Activated CD4-positive, alpha-beta T cell treated with anti-CD3 and anti-CD28 coated beads for 36 hours (primary cell): ENCODE results near the gene SIGLEC6. TPM values are rescaled to one million over a fixed set of nuclear protein-coding genes. Genes with fewer than 3 reads are reported as not detected.
A peak's percentile ranks its signal among the peaks of the same experiment; 100 is the strongest.
"Not testable (repeated sequence)": the region's sequence is repeated elsewhere in the genome, so short reads cannot be mapped to it uniquely, and the experiment has no call there.

Experiments
- ATAC-seq: fragments of 200-7000 bp; cut with Tn5 transposase; one replicate; pipeline ENCODE4 v1.10.0; 2021; ENCODE audit warnings: mild to moderate bottlenecking, moderate library complexity
- CTCF ChIA-PET: fragments of 350-600 bp; sonication (Branson Sonifier 250); formaldehyde crosslinking; loops from one replicate; lab custom pipeline; 2021; ENCODE audit warnings: antibody characterized with exemption; lab: Charles Lee
- POLR2A ChIA-PET: fragments of 350-600 bp; sonication (Branson Sonifier 250); formaldehyde crosslinking; loops from one replicate; lab custom pipeline; 2021; ENCODE audit warnings: antibody characterized with exemption, inconsistent platforms; lab: Charles Lee
- DNase-seq: peaks from one replicate; pipeline ENCODE4 v3.0.0-alpha.2; 2020
- H3K27ac Mint-ChIP-seq: one replicate; pipeline ENCODE4 v1.8.0; 2021; ENCODE audit warnings: mixed read lengths
- H3K27me3 Mint-ChIP-seq: one replicate; pipeline ENCODE4 v1.8.0; 2021; ENCODE audit warnings: mixed read lengths
- H3K36me3 Mint-ChIP-seq: one replicate; pipeline ENCODE4 v1.8.0; 2021; ENCODE audit warnings: low read depth, mixed read lengths
- H3K4me1 Mint-ChIP-seq: one replicate; pipeline ENCODE4 v1.8.0; 2021; ENCODE audit warnings: mixed read lengths
- H3K4me3 Mint-ChIP-seq: one replicate; pipeline ENCODE4 v1.8.0; 2021; ENCODE audit warnings: mild to moderate bottlenecking, moderate library complexity, mixed read lengths
- H3K9me3 Mint-ChIP-seq: one replicate; pipeline ENCODE4 v1.8.0; 2021; ENCODE audit warnings: low read depth, mixed read lengths
- intact Hi-C, 2 experiments: fragments of 100-400 bp; cut with DNase I in 1 of 2; cut with micrococcal nuclease in 1 of 2; formaldehyde crosslinking; loops; one replicate each; pipeline versions ENCODE4 v1.14.2 to v1.15.1; 2022 to 2024; cut with DNase I, micrococcal nuclease
- total RNA-seq, 2 experiments: library from RNA; stranded (reverse); gene quantifications; one replicate each; pipeline ENCODE4 v1.2.3, GENCODE V29; 2021

Gene SIGLEC6
- total RNA-seq, 2 experiments from 2014 or later, result not detected

DNA sequence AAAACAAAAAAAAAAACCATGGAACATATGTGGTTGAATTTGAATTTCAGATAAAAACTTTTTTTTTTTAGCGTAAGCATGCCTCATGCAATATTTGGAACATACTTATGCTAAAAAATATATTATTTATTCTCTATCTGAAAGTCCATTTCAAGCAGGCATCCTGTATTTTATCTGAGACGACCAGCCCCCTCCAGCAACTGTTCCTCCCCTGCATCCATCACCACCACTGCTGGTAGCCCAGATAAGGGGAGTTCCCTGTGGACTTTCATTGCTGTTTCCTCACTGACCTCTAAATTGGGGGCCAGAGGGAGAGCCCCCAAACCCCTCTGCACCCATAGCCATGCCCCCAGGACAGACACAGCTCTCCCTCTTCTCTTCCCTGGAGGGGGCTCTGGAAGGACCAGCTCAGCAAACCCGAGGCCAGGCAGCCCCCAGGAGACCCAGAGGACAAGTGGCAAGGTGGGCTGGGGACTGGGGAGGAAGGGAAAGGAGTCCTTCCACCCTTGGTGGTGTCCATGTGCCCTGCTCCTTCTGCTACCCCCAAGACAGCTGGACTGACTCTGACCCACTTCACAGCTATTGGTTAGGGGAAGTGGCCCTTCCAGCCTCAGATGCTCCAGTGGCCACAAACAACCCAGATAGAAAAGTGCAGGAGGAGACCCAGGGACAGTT lies 23.3 kb downstream of the SIGLEC6 start:
- ChIA-PET CTCF (interaction anchor here (0.6 kb wide), 1 partner anchor 62 kb away, joined by 3 read pairs; no protein-coding TSS in a partner anchor), POLR2A (no interaction called here)
- no peaks in the 10 kb centered on the region for H3K36me3 Mint-ChIP-seq
- peaks cover 9% of the 10 kb centered on the region for H3K27me3 Mint-ChIP-seq
- H3K9me3 Mint-ChIP-seq, result peaks cover 7% of the 10 kb centered on the region
- intact Hi-C loops, result no loop called here
- H3K4me1 Mint-ChIP-seq, result peaks cover 11% of the 10 kb centered on the region
- no peak overlapping the region for H3K4me3 Mint-ChIP-seq
- ATAC-seq (no peak), DNase-seq (no peak)
- H3K27ac Mint-ChIP-seq, result no peak overlapping the region

DNA sequence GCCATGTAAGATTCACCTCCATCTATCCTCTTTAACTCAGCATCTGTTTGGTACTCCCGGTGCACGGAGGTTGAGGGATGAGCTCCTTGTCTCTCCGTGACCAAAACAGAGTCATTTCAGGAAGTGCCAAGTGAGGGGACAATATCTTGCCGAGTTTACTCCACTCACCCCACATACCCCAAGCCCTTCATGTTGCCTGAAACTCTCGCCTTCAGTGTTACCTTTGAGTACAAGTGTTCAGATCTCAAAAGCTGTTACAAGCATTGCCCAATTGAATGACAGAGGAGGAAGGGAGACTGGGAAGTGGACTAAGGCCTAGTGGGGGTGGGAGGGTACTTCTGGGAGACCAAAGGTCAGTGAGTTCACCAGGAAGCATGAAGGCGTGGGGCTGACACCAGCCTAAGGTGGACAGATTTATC lies 23.8 kb downstream of the SIGLEC6 start:
- H3K27ac Mint-ChIP-seq, result no peak overlapping the region
- peaks cover 11% of the 10 kb centered on the region for H3K4me1 Mint-ChIP-seq
- no peak overlapping the region for H3K4me3 Mint-ChIP-seq
- no peak for ATAC-seq
- intact Hi-C loops, result no loop called here
- CTCF ChIA-PET, result interaction anchor here (0.6 to 1.6 kb wide), 3 partner anchors 8 to 618 kb away, joined by 3 to 9 read pairs (median 4); no protein-coding TSS in a partner anchor
- H3K9me3 Mint-ChIP-seq, result peaks cover 10% of the 10 kb centered on the region
- peaks cover 9% of the 10 kb centered on the region for H3K27me3 Mint-ChIP-seq
- POLR2A ChIA-PET, result no interaction called here
- H3K36me3 Mint-ChIP-seq, result no peaks in the 10 kb centered on the region
- DNase-seq, result no peak

DNA sequence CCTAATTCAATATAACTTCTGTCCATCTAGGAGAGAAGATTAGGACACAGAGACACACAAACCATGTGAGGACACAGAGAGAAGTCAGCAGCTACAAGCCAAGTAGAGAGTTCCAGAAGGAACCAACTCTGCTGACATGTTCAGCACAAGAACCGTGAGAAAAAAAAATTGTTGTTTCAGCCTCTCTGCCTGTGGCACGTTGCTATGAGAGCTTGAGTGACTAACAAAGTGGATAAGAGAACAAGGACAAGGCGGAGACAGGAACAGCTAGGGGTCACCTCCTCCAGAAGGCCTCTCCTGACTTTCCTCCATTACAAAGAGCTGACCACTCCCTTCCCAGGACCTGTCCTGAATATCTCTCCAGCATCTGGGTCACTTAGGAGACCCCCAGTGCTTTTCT lies 24.3 kb downstream of the SIGLEC6 start:
- Mint-ChIP-seq H3K27me3 (peaks cover 9% of the 10 kb centered on the region), H3K4me3 (no peak overlapping the region), H3K36me3 (no peaks in the 10 kb centered on the region), H3K27ac (no peak overlapping the region), H3K4me1 (peaks cover 11% of the 10 kb centered on the region), H3K9me3 (peaks cover 10% of the 10 kb centered on the region)
- ATAC-seq (no peak), DNase-seq (no peak)
- ChIA-PET POLR2A (no interaction called here), CTCF (interaction anchor here (0.6 to 1.6 kb wide), 3 partner anchors 8 to 618 kb away, joined by 3 to 9 read pairs (median 4); no protein-coding TSS in a partner anchor)
- intact Hi-C loops, result no loop called here

DNA sequence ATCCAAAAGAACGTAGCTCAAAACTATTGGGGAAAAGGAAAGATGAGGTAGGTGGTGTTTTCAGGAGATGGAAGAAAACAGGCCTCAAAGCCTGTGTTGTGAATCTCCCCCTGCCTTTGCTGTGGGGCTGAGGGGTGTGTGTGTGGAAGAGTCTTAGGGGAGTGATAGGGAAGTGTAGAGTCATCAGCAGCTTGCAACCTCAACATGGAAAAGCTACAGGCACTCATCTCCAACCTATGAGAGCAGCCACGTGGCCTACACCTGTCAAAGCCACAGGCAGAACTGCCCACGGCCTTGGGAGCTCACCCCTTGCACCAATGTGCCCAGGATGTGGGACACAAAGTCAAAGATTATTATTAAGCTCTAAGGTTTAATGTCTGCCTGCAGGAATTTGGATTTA lies 25.6 kb downstream of the SIGLEC6 start:
- DNase-seq (no peak), ATAC-seq (no peak)
- Mint-ChIP-seq H3K27ac (no peak overlapping the region), H3K9me3 (peaks cover 10% of the 10 kb centered on the region), H3K4me1 (peaks cover 15% of the 10 kb centered on the region), H3K36me3 (no peaks in the 10 kb centered on the region), H3K27me3 (peaks cover 4% of the 10 kb centered on the region), H3K4me3 (no peak overlapping the region)
- ChIA-PET POLR2A (no interaction called here), CTCF (interaction anchor here (0.6 to 4.2 kb wide), 3 partner anchors 9 to 228 kb away, joined by 3 to 27 read pairs (median 9); no protein-coding TSS in a partner anchor)
- intact Hi-C loops, result no loop called here

DNA sequence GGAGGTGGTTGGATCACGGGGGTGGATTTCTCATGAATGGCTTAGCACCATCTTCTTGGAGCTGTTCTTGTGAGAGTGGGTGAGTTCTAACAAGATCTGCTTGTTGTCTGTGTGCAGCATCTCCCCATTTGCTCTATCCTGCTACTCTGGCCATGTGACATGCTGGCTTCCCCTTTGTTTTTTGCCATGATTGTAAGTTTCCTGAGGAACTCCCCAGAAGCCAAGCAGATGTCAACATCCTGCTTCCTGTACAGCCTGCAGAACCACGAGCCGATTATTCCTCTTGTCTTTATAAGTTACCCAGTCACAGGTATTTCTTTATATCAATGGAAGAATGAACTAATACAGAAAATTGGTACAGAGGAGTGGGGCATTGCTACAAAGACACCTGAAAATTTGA lies 27.6 kb downstream of the SIGLEC6 start:
- no peak overlapping the region for H3K4me3 Mint-ChIP-seq
- peaks cover 11% of the 10 kb centered on the region for H3K4me1 Mint-ChIP-seq
- ChIA-PET POLR2A (no interaction called here), CTCF (interaction anchor here (0.6 to 4.2 kb wide), 4 partner anchors 11 to 78 kb away, joined by 3 to 27 read pairs (median 4); no protein-coding TSS in a partner anchor)
- ATAC-seq (no peak), DNase-seq (no peak)
- peaks cover 10% of the 10 kb centered on the region for H3K9me3 Mint-ChIP-seq
- H3K36me3 Mint-ChIP-seq, result no peaks in the 10 kb centered on the region
- no peak overlapping the region for H3K27ac Mint-ChIP-seq
- intact Hi-C loops, result no loop called here
- H3K27me3 Mint-ChIP-seq, result peaks cover 2% of the 10 kb centered on the region

DNA sequence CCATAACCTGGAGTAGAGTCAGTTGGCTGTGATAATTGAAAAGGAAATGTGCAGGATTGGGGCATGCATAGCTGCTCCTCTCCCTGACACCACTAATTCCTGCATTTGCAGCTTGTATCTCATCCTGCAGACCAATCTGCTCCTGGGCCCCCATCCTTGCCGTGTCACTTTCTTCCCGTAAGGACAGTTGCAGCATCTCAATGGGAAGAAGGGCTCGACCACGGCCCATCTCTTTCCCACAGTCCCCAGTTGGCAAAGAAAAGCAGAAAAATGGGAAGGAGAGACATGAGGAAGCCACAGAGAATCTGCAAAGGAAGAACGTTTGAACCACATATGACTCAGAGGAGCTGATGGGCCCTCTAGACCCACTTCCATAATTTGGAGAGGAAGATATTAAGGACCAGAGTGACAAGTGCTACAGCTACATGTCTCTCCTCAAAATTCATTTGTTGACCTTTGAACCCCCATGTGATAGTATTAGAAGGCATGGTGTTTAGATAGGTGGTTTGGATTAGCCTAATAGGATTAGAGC lies 28.1 kb downstream of the SIGLEC6 start:
- no peak for DNase-seq
- ATAC-seq, result no peak
- peaks cover 2% of the 10 kb centered on the region for H3K27me3 Mint-ChIP-seq
- H3K36me3 Mint-ChIP-seq, result no peaks in the 10 kb centered on the region
- H3K9me3 Mint-ChIP-seq, result peaks cover 10% of the 10 kb centered on the region
- peaks cover 11% of the 10 kb centered on the region for H3K4me1 Mint-ChIP-seq
- intact Hi-C loops, result no loop called here
- POLR2A ChIA-PET, result no interaction called here
- CTCF ChIA-PET, result interaction anchor here (1.0 to 4.2 kb wide), 3 partner anchors 11 to 32 kb away, joined by 3 to 27 read pairs (median 3); no protein-coding TSS in a partner anchor
- no peak overlapping the region for H3K4me3 Mint-ChIP-seq
- no peak overlapping the region for H3K27ac Mint-ChIP-seq

DNA sequence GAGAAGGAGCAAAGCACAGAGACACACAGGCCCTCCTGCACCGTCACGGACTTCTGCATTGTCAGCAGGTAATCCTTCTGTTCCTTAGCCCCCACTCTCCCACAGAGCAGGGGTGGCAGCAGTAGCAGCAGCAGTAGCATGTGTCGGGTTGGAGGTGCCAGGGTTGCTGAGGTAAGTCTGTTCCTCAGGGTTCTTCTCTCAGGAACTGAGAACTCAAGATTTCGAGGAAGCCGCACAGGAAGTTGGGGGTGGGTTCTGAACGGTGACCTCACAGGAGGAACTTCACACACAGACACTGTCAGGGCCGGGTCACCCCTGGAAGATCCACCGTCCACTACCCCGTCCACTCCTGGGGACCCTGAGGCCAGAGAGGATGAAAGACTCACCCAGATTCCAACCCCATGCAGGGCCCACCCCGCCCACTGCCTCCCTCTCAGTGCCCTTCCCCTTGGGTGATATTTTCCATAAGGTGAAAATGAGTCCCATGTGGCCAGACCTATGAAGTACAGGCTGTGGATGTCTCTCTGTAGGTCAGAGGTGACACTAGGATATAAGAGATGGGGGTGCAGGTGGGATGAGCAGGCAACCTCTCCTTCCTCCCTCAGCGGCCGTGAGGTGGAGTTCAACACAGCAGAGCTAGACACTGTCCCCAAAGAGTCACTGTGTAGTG lies 29.7 kb downstream of the SIGLEC6 start, which contains the start of gene SIGLEC12:
Gene SIGLEC12 (minus strand): TSS at position 207 of the 670 bp plus-strand sequence. CDS start 67 bp downstream, at position 140.
- Mint-ChIP-seq H3K27me3 (peaks cover 2% of the 10 kb centered on the region), H3K36me3 (no peaks in the 10 kb centered on the region), H3K4me1 (peaks cover 11% of the 10 kb centered on the region), H3K9me3 (peaks cover 10% of the 10 kb centered on the region), H3K4me3 (peak within 1 kb of the TSS; percentile 44), H3K27ac (peak within 1 kb of the TSS; percentile 61)
- ChIA-PET CTCF (interaction anchor here (0.8 to 4.2 kb wide), 2 partner anchors 13 to 29 kb away, joined by 3 to 27 read pairs; no protein-coding TSS in a partner anchor), POLR2A (no interaction called here)
- intact Hi-C loops, result no loop called here
- ATAC-seq, result peak; percentile 75
- DNase-seq, result peak; percentile 56

DNA sequence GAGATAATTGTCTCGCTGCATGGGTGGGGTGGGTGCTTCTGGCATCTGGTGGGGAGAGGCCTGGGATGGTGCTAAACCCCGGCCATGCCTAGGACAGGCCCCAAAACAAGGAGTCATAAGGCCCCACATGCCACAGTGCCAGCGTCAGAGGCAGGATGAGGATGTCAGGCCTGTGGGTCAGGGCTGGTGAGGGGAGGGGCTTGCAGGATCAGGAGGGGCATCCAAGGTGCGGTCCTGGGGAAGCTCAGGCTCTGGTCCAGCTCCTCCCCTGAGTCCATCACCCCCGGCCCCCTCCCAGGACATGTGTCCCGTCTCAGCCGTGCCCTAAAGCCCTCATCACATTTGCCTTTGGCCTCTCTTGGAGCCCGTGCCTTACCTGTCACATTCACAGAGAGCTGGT lies 30.5 kb downstream of the SIGLEC6 start:
- Mint-ChIP-seq H3K4me1 (peaks cover 11% of the 10 kb centered on the region), H3K4me3 (peak overlapping the region; percentile 44)
- H3K27me3 Mint-ChIP-seq, H3K27ac Mint-ChIP-seq, intact Hi-C loops, DNase-seq, POLR2A ChIA-PET, H3K9me3 Mint-ChIP-seq, H3K36me3 Mint-ChIP-seq, ATAC-seq: not testable (repeated sequence)
- CTCF ChIA-PET, result interaction anchor here (0.8 kb wide), 1 partner anchor 28 kb away, joined by 3 read pairs; no protein-coding TSS in a partner anchor

DNA sequence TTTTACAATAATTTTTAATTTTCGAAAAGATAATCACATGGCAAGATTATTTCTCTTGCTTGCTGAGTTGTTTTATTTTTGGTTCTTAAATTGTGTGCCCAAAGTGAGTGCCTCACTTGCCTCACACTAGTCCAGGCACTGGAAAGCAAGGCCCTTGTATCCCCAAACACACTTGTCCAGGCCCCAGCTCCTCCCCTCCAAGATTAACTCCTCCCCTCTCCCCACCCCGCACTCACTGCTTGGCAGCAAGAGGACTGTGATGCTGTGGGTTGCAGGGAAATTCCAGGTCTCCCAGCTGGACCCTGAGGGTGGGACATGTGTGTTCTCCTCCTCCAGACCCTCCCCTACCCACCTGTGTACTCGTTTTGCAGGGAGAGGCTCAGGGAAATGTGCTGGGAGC lies 33.8 kb downstream of the SIGLEC6 start:
- Mint-ChIP-seq H3K4me1 (peaks cover 23% of the 10 kb centered on the region), H3K9me3 (no peaks in the 10 kb centered on the region), H3K27me3 (peaks cover 18% of the 10 kb centered on the region), H3K4me3 (no peak overlapping the region), H3K27ac (no peak overlapping the region), H3K36me3 (no peaks in the 10 kb centered on the region)
- no peak for DNase-seq
- intact Hi-C loops, result no loop called here
- ATAC-seq, result no peak
- POLR2A ChIA-PET, result no interaction called here
- CTCF ChIA-PET, result interaction anchor here (1.3 kb wide), 1 partner anchor 18 kb away, joined by 7 read pairs; no protein-coding TSS in a partner anchor

DNA sequence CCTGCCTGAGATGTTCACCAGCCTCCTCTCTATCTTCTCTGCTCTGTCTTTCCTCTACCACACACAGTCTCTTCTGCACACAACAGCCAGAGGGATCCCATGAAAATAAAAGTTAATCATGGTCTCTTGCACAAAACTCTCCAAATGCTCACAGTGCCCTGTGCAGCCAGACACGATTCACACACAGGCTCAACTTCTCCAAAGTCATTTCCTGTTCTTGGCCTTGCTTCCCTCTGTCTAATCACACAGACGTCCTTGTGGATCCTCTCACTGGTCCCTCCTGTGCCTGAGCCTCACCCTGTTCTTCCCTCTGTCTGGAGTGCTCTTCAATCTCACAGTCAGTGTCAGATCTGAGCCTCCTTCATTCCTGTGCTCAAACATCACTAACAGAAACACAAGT lies 37.7 kb downstream of the SIGLEC6 start:
- DNase-seq (no peak), ATAC-seq (no peak)
- Mint-ChIP-seq H3K36me3 (no peaks in the 10 kb centered on the region), H3K4me1 (peaks cover 24% of the 10 kb centered on the region), H3K9me3 (no peaks in the 10 kb centered on the region), H3K27me3 (peaks cover 18% of the 10 kb centered on the region), H3K27ac (no peak overlapping the region), H3K4me3 (no peak overlapping the region)
- ChIA-PET POLR2A (no interaction called here), CTCF (no interaction called here)
- intact Hi-C loops, result no loop called here

DNA sequence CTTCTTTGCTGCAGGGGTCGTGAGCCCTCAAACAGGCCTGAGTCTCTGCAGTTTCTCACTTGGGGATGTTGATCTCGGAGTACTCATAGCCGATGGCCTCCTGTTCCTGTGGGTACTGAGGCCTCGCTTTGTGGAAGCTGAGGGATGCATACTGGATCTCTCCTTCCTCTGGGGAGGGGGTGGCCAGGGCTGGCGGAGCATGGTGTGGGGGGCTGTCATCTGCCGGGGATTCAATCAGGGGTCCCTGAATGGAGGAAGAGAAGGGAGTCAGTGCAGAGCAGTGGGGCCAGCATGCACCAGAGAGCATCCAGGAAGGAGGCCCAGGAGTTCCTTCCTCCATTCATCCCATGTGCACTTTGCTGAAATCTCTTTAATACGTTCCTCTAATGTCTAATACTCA lies 39.9 kb downstream of the SIGLEC6 start:
- H3K9me3 Mint-ChIP-seq, result no peaks in the 10 kb centered on the region
- ATAC-seq (no peak), DNase-seq (no peak)
- peaks cover 32% of the 10 kb centered on the region for H3K4me1 Mint-ChIP-seq
- H3K27ac Mint-ChIP-seq, result no peak overlapping the region
- intact Hi-C loops, result no loop called here
- ChIA-PET POLR2A (no interaction called here), CTCF (interaction anchor here (1.2 kb wide), 1 partner anchor 104 kb away, joined by 3 read pairs; no protein-coding TSS in a partner anchor)
- H3K4me3 Mint-ChIP-seq, result no peak overlapping the region
- H3K36me3 Mint-ChIP-seq, result no peaks in the 10 kb centered on the region
- H3K27me3 Mint-ChIP-seq, result peaks cover 18% of the 10 kb centered on the region
